Kidney (tissue), 14 donors: Measurements from ENCODE around the gene WNK2. TPM values are rescaled to one million over a fixed set of nuclear protein-coding genes. Genes with fewer than 3 reads are reported as not detected.
"Not testable (repeated sequence)": the region's sequence is repeated elsewhere in the genome, so short reads cannot be mapped to it uniquely, and the experiment has no call there.

ENCODE experiments used
- DNase-seq, 5 donors: peaks; one replicate each; pipeline ENCODE4 v3.0.0-alpha.2; 2013 to 2020
- FAIRE-seq: peaks from 2 replicates; lab custom pipeline; 2012; peaks lifted over from hg19 to GRCh38; lab: Jason Lieb, UNC
- H3K27ac ChIP-seq, 2 donors: one replicate each; pipeline ENCODE4 v1.7.0; 2013; ENCODE audit warnings: low read depth in 2 of 2, low read length in 2 of 2, inconsistent platforms in 1 of 2
- H3K27me3 ChIP-seq: one replicate; pipeline ENCODE4 v1.7.1; 2013; ENCODE audit warnings: low read length, inconsistent platforms; ENCODE audit not compliant: control insufficient read depth, insufficient read depth
- H3K36me3 ChIP-seq, 3 donors: one replicate each; pipeline versions ENCODE4 v1.7.0 to v1.7.1; 2013; ENCODE audit warnings: low read length in 3 of 3, control low read depth in 1 of 3, inconsistent platforms in 1 of 3; ENCODE audit not compliant: insufficient read depth in 3 of 3, control insufficient read depth in 2 of 3
- H3K4me1 ChIP-seq, 3 donors: one replicate each; pipeline versions ENCODE4 v1.7.0 to v1.7.1; 2013; ENCODE audit warnings: low read length in 3 of 3, inconsistent platforms in 1 of 3, low read depth in 1 of 3; ENCODE audit not compliant: control insufficient read depth in 2 of 3, insufficient read depth in 2 of 3
- H3K4me3 ChIP-seq, 3 donors: one replicate each; pipeline versions ENCODE4 v1.7.0 to v1.8.1; 2013; ENCODE audit warnings: low read length in 3 of 3, control low read depth in 1 of 3, inconsistent platforms in 1 of 3
- H3K9ac ChIP-seq, 3 donors: one replicate each; pipeline versions ENCODE4 v1.7.0 to v1.7.1; 2013; ENCODE audit warnings: low read length in 3 of 3, control low read depth in 1 of 3, inconsistent platforms in 1 of 3
- H3K9me3 ChIP-seq, 3 donors: one replicate each; pipeline versions ENCODE4 v1.7.0 to v1.7.1; 2013; ENCODE audit warnings: low read length in 3 of 3, control low read depth in 1 of 3, inconsistent platforms in 1 of 3; ENCODE audit not compliant: control insufficient read depth in 2 of 3, insufficient read depth in 1 of 3
- intact Hi-C: fragments of 100-400 bp; cut with DNase I; formaldehyde crosslinking; loops from one replicate; pipeline ENCODE4 v1.11.1; 2022
- polyA plus RNA-seq: library from polyadenylated mRNA; stranded (reverse); fragments of 350-450 nt; fragmentation: Illumina TruSeq; extraction: RNeasy Lipid Tissue Mini Kit (QIAGEN cat#74804); gene quantifications from one replicate; pipeline ENCODE4 v1.2.3, GENCODE V29; 2014; ENCODE audit warnings: low read depth, low replicate concordance; ENCODE audit not compliant: insufficient read depth
- total RNA-seq: library from RNA; stranded (reverse); fragmentation: NEBNext Ultra II Directional; extraction: Animal tissue kit (Norgen Biotek cat#: 25700); gene quantifications from one replicate; pipeline ENCODE4 v1.2.1, GENCODE V29; 2021
- TF ChIP-seq, protein P1 (sequence below): IDR thresholded peaks from 3 replicates; pipeline ENCODE4 v1.5.1; 2012; ENCODE audit warnings: mild to moderate bottlenecking, moderate library complexity, borderline replicate concordance; ENCODE audit not compliant: insufficient read depth; ENCODE audit errors: extremely low read depth
- donor health status: control.
- donor health status: control.
- donor health status: control.
- donor health status: control.
- donor health status: control.
- donor health status: DM: yes; HTN: yes; CAD: no.
- donor health status: Normal renal cell carcinoma (clear cell type).

The WNK2 gene
- total and polyA plus RNA-seq, 2 donors from 2014 or later, result 1.5 to 4.8 TPM

DNA sequence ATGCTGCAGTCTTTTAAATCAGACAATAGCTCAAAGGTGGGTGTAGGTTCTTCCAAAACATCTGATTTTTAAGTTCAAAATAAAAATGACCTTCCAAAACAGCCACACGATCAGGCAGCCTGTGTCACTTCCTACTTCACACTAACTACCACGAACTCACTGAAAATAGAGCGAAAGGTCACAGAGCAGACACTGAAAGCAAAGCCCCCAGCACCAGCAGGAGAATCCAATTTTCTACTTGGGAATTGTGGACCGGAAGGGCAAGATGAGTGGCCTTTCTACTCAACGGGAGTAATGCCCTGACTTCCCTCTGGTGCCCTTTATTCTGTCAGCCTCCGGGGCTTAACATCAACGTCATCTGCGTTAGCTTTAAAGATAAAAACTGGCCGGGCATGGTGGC lies 159.7 kb downstream of the WNK2 start:
- intact Hi-C loops, result no loop called here
- H3K9ac ChIP-seq, result no peak overlapping the region
- H3K27ac ChIP-seq, result no peak overlapping the region
- no peaks in the 10 kb centered on the region for H3K27me3 ChIP-seq
- no peaks in the 10 kb centered on the region for H3K36me3 ChIP-seq
- H3K4me3 ChIP-seq, result no peak overlapping the region
- H3K9me3 ChIP-seq, result no peaks in the 10 kb centered on the region
- FAIRE-seq (no peak), DNase-seq (no peak)
- peaks cover 0 to 2% (median 0%) of the 10 kb centered on the region in 3 donors for H3K4me1 ChIP-seq
- TF ChIP-seq, protein P1, sequence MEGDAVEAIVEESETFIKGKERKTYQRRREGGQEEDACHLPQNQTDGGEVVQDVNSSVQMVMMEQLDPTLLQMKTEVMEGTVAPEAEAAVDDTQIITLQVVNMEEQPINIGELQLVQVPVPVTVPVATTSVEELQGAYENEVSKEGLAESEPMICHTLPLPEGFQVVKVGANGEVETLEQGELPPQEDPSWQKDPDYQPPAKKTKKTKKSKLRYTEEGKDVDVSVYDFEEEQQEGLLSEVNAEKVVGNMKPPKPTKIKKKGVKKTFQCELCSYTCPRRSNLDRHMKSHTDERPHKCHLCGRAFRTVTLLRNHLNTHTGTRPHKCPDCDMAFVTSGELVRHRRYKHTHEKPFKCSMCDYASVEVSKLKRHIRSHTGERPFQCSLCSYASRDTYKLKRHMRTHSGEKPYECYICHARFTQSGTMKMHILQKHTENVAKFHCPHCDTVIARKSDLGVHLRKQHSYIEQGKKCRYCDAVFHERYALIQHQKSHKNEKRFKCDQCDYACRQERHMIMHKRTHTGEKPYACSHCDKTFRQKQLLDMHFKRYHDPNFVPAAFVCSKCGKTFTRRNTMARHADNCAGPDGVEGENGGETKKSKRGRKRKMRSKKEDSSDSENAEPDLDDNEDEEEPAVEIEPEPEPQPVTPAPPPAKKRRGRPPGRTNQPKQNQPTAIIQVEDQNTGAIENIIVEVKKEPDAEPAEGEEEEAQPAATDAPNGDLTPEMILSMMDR, result no peak

DNA sequence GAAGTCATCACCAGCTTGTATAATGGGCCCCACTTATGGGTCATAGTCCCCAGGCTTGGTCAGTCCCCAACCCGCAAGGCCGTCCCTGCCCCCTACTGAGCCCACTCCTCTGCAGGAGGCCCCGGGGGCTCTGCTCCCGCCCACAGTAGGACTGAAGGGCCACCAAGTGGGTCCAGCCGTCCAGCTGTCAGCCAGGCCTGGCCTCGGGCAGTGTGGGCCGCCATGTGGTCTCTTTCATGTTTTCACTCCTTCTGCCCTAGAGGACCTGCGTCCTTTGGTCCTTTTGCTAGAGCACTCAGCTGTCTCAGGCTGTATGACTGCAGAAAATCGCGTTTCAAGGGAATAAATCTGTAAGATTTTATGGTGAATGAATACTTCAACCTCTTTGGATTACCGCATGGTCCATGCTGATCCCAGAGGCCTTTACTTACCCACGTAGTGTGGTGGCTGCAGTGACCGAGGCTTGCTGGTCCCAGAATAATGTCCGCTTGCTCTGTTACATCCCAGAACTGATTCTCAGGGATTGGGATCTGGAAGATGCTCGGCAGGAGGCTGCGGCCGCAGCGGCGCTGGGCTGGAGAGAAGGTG lies 161.8 kb downstream of the WNK2 start:
- Histone ChIP-seq H3K27me3 (no peaks in the 10 kb centered on the region), H3K9ac (no peak overlapping the region), H3K9me3 (no peaks in the 10 kb centered on the region), H3K4me1 (peaks cover 0 to 2% (median 0%) of the 10 kb centered on the region in 3 donors), H3K4me3 (peak overlapping the region in 2 of 3 donors; percentile 4 to 35), H3K36me3 (no peaks in the 10 kb centered on the region), H3K27ac (no peak overlapping the region)
- TF ChIP-seq, protein P1, result no peak
- FAIRE-seq (no peak), DNase-seq (peak in 2 of 5 donors; percentile 40 to 50)
- intact Hi-C loops, result no loop called here

DNA sequence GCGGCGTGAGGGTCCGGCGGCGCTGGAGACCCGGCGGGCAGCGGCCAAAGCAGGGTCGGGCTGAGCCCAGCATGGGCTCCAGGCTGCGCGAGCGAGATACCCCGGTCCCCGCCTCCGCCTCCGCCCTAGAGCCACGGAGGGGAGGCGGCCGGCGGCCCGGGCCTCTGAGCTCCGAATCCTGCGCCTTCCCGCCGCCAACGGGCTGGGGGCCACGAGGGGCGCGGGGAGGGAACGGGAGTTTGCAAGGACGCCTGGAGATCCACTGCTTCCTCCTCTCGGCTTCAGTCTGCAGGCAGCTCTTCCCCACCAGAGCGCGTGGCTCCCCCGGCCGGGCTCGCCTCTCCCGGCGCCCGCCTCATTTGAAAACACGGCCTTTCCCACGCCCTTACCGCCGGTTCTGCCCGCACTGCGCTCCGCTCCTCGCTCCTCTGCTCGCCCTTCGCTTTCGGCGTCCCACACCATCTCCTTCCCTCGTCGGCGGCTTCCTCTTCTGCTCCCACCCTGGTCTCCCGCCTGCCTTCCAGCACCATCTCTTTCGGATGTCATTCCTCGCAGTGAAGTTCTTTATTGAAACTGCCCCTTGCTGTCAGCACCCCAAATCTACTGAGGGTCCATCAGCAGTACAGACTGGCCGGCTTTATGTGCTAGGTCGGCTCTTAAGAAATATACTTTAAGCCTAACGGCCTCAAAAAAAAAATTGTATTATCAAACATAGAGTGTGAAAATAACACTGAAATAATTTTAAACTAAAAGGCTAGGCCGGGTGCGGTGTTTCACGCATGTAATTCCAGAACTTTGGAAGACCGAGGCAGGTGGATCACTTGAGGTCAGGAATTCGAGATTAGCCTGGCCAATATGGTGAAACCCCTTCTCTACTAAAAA lies 162.5 kb downstream of the WNK2 start:
- no peak overlapping the region for H3K9ac ChIP-seq
- TF ChIP-seq, protein P1, result no peak
- H3K9me3 ChIP-seq, result no peaks in the 10 kb centered on the region
- peak overlapping the region; percentile 11 to 38 (median 35) for H3K4me3 ChIP-seq
- H3K27ac ChIP-seq, result no peak overlapping the region
- peaks cover 0 to 2% (median 0%) of the 10 kb centered on the region in 3 donors for H3K4me1 ChIP-seq
- DNase-seq (peak; percentile 51 to 68 (median 66)), FAIRE-seq (no peak)
- H3K36me3 ChIP-seq, result no peaks in the 10 kb centered on the region
- intact Hi-C loops, result no loop called here
- no peaks in the 10 kb centered on the region for H3K27me3 ChIP-seq

DNA sequence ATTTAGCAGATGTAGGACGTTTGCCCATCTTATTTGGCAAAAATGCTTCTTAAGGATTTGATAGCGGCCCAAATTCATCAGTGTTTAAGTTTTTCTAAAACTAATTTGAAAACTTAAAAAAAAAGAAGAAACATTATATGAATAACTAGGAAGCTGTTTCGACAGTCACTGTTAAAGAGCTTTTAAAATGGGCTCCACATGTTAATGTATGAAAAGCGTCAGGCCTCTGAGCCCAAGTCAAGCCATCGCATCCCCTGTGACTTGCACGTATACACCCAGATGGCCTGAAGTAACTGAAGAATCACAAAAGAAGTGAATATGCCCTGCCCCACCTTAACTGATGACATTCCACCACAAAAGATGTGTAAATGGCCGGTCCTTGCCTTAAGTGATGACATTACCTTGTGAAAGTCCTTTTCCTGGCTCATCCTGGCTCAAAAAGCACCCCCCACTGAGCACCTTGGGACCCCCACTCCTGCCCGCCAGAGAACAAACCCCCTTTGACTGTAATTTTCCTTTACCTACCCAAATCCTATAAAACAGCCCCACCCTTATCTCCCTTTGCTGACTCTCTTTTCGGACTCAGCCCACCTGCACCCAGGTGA lies 163.5 kb downstream of the WNK2 start:
- DNase-seq, H3K9me3 ChIP-seq, FAIRE-seq, H3K4me1 ChIP-seq, H3K27me3 ChIP-seq, H3K27ac ChIP-seq, H3K4me3 ChIP-seq, intact Hi-C loops, H3K36me3 ChIP-seq, H3K9ac ChIP-seq: not testable (repeated sequence)

DNA sequence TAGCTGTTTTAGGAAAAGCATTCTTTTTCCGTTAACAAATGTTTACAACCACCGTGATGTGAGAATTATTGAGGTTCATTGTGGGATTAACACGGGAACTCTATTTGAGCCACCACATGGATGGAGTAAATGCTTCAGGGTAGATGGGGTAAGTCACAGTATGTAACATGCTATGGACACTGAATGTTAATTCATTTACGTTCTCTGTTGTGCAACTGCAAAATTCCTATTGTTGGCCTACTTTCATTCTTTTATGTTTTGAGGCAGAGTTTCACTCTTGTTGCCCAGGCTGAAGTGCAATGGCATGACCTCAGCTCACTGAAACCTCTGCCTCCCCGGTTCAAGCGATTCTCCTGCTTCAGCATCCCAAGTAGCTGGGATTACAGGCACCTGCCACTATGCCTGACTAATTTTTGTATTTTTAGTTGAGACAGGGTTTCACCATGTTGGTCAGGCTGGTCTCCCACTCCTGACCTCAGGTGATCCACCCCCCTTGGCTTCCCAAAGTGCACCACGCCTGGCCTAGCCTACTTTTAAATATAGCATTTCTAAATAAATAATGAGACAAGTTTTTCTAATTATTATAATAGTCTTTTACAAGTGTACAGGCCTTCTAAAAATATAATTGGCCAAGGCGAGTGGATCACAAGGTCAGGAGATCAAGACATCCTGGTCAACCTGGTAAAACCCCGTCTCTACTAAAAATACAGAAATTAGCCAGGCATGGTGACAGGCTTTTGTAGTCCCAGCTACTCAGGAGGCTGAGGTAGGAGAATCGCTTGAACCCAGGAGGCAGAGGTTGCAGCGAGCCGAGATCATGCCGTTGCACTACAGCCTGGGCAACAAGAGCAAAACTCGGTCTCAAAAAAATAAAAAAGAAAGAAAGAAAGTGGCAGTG lies 169.7 kb downstream of the WNK2 start:
- H3K4me1 ChIP-seq, FAIRE-seq, H3K4me3 ChIP-seq, H3K27ac ChIP-seq, H3K9ac ChIP-seq, H3K9me3 ChIP-seq, intact Hi-C loops, DNase-seq, H3K27me3 ChIP-seq, H3K36me3 ChIP-seq: not testable (repeated sequence)
